ENCODE data around the gene FAM20C.

Gene FAM20C

GRCh38 chr7:272631-273030 lies 80.3 kb downstream of the FAM20C start:
- no peak for DNase-seq (ENCODE audit: low read depth)

- no peak for DNase-seq (ENCODE audit: low read depth)
Measured at GRCh38 chr7:273327-273726, 81.0 kb downstream of the FAM20C start.

GRCh38 chr7:274266-274665 lies 81.9 kb downstream of the FAM20C start:
- DNase-seq (ENCODE audit: low read depth) = no peak

GRCh38 chr7:276230-276835 lies 84.0 kb downstream of the FAM20C start:
- DNase-seq (ENCODE audit: low read depth) = no peak

DNA sequence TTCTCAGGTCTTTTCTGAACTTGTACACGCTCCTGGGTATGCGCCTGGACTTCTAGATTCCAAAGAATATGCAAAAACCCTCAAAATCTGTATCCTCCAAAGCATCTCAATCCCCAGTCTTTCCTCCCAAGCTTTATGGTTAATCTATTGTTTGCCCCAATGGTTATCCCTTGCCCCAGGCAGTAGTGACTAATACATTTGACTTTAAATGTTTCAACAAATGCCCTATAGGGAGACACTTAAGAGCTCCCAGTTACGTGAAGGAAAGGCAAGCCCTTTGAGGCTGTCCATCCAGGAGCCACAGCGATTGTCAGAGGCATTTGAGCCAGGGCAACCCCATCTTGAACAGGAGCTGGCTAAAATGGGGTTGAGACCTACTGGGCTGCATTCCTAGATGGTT lies 84.9 kb downstream of the FAM20C start:
- peak; percentile 54 for DNase-seq (ENCODE audit: low read depth)

DNA sequence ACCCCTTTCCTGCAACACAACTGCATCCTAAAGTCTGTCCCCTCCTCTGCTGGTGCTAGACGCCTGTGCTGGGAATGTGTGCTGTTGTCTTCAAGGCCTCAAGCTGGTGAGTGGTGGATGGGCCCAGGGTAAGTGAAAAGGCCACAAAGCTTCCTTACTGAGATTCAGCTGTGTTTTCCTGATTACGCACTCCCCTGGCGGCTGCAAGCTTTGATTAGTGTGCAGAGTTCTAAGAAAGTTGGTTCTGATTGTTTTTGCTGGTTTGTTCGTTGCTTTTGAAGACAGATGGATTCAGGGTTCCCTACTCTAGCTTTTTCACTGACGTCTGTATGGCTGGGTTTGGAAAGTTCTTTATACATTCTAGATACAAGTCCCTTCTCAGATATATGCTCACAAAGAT lies 85.7 kb downstream of the FAM20C start:
- no peak for DNase-seq (ENCODE audit: low read depth)

DNA sequence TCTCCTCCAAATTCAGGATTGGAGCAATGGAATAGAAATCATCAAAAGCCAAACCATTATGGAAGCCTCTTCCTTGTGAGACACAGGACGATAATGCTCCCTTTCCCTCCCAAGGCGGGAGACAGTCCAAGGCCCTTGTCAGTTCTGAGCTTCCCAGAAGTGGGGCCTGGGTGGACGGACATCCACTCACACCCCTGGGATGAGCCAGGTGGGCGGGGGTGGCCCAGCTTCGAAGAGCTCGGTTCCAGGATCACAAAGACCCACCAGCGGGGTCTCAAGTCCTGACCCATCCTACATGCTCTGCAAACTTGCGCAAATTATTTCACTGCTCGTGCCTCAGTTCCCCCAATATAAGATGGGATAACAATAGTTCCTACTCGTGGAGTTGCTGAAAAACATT lies 87.5 kb downstream of the FAM20C start:
- no peak for DNase-seq (ENCODE audit: low read depth)

GRCh38 chr7:280461-280860 lies 88.1 kb downstream of the FAM20C start:
- DNase-seq (ENCODE audit: low read depth) = no peak

DNA sequence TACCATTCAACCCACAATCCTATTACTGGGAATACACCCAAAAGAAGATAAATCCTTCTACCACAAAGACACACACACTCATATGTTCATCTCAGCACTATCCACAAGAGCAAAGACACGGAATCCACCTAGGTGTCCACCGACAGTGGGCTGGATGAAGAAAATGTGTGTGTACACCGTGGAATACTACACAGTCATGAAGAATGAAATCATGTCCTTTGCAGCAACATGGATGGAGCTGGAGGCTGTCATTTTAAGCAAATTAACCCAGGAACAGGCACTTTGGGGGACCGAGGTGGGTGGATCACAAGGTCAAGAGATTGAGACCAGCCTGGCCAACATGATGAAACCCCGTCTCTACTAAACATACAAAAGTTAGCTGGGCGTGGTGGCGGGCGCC lies 89.3 kb downstream of the FAM20C start:
- DNase-seq (ENCODE audit: low read depth) = no peak

DNA sequence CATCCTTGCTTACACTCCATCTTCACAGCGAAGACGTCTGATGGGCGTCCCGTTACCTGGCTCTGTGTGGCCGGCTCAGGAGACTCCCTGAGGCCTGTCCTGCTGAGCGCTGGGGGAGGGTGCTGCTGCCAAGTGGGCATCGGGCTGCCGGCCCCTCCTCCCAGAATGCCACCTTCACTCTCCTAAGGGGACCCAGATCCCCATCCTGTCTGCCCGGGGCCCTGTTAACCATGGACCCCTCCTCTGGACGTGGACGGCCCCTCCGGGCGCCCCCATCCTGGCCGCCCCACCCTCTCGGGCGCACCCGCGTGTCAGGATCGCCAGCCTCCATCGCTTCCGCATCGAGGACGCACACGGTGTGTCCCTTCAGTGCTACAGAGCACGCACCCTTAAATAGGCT lies 90.2 kb downstream of the FAM20C start:
- DNase-seq (ENCODE audit: low read depth) = no peak

- DNase-seq (ENCODE audit: low read depth) = no peak
Measured at GRCh38 chr7:284762-285722, 92.7 kb downstream of the FAM20C start.

DNA sequence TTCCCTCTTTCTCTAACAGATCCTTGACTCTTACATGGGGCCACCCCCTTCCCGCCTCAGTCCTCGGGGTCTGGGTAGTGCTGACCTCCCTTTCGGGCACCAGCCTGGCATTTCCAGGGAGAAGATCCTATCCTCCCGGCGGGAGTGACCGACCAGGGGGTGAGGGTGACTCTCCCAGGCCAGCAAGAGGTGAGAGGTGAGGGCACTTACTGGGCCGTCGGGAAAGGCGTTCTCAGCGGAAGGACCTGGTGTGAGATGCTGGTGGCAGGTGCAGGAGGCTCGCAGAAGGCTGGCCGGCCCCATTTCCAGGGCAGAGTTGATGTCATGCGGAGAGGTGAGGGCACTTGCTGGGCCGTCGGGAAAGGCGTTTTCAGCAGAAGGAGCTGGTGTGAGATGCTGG lies 93.4 kb downstream of the FAM20C start:
- no peak for DNase-seq (ENCODE audit: low read depth)

GRCh38 chr7:286266-286665 lies 93.9 kb downstream of the FAM20C start:
- DNase-seq (ENCODE audit: low read depth) = no peak

- DNase-seq (ENCODE audit: low read depth) = no peak
Measured at GRCh38 chr7:288671-289101, 96.3 kb downstream of the FAM20C start.

GRCh38 chr7:289209-289755 lies 96.9 kb downstream of the FAM20C start:
- no peak for DNase-seq (ENCODE audit: low read depth)

DNA sequence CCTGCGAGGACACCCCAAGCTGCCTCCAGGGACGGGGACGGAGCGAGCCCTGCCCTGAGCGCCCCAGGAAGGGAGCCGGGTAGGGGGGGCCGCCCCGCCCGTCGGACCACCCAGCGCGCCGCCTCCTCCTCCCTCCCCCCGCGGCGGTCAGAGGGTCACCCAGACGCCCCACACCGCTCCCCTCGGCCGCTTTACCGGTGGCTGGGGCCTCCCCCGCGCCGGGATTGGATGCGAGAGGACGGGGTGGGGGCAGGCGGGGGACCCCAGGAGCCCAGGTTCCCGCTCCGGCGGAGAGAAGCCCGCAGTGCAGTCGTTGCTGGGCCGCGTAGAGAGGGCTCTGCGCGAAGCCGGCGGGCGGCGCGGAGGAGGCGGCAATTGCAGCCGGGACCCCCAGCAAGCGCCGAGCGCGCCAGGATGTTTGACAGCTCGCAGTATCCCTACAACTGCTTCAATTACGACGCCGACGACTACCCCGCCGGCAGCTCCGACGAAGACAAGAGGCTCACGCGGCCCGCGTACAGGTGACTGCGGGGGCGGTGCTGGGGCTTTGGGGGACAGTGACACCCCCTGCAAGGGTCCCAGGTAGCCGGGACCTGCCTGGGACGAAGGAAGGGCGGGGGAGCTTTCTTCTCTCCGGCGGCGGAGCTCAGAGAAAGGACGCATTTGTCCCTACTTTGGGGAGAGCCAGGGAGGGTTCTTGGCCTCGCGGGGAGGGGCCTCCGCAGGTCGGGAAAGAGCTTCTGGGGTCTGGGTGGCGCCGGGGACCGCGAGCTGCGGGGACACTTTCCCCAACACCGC lies 97.6 kb downstream of the FAM20C start, which contains the start of gene FOXL3:
Gene FOXL3 (plus strand): TSS at position 415 of the 798 bp plus-strand sequence. CDS start 0 bp downstream, at position 415.
- DNase-seq (ENCODE audit: low read depth) = no peak

DNA sequence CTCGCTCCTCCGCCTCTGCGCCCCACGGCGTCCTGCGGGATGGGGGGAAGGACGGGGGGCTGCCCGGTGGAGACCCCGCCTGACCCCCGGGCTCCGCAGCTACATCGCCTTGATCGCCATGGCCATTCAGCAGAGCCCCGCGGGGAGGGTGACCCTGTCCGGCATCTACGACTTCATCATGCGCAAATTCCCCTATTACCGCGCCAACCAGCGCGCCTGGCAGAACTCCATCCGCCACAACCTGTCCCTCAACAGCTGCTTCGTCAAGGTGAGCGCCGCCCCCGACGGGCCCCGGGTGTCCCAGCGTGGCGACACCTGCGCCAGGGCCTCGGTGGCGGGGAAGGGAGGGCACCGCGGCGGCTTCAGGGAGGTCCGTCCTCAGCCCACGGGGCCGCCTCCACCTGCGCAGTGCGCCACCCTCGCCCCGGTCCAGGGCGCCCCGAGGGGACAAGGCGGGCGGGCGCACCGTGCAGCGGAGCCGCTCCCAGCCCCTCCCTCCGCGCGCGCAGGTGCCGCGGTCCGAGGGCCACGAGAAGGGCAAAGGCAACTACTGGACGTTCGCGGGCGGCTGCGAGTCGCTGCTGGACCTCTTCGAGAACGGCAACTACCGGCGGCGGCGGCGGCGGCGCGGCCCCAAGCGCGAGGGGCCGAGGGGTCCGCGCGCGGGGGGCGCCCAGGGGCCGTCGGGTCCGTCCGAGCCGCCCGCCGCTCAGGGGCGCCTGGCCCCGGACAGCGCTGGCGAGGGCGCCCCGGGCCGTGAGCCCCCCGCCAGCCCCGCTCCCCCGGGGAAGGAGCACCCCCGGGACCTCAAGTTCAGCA lies 98.4 kb downstream of the FAM20C start:
- DNase-seq (ENCODE audit: low read depth) = no peak

DNA sequence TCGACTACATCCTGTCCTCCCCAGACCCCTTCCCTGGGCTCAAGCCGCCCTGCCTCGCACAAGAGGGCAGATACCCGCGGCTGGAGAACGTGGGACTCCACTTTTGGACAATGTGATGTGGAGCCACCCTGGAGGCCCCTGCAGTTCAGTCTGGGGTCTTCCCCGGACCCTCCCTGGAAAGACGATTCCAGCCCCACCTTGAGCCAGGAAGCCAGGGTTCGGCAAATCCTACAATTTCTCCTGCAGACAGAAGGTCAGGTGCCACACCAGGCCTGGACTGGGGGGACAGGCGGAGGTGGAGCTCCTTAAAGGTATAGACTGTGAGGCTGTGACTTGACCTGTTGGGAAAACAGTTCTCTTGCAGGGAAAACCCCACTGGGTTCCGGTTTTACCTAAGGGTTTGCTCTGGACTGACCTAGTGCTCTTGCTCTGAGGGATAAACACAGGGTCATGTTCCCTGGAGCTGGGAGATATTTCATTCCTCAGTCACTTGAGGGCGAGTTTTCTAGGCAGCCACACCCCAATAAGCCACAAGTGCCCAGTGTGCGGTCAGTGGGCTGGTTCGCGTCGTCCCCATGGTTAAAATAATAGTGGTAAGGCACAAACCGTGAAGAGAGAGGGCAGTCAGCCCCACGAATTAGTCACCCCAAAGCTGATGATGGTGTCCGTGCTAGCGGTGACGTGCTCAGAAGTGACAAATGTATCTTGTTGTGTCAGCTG lies 99.2 kb downstream of the FAM20C start:
- DNase-seq (ENCODE audit: low read depth) = no peak

- no peak for DNase-seq (ENCODE audit: low read depth)
Measured at GRCh38 chr7:292226-292625, 99.9 kb downstream of the FAM20C start.

GRCh38 chr7:292826-293225 lies 100.5 kb downstream of the FAM20C start:
- no peak for DNase-seq (ENCODE audit: low read depth)

Measured in ELR (cell line).